Measurements from ENCODE around the gene WDR45B. TPM values are rescaled to one million over a fixed set of nuclear protein-coding genes. Genes with fewer than 3 reads are reported as not detected.

WDR45B gene
- polyA plus RNA-seq, 1 donor from 2014 or later, result 131 TPM

DNA sequence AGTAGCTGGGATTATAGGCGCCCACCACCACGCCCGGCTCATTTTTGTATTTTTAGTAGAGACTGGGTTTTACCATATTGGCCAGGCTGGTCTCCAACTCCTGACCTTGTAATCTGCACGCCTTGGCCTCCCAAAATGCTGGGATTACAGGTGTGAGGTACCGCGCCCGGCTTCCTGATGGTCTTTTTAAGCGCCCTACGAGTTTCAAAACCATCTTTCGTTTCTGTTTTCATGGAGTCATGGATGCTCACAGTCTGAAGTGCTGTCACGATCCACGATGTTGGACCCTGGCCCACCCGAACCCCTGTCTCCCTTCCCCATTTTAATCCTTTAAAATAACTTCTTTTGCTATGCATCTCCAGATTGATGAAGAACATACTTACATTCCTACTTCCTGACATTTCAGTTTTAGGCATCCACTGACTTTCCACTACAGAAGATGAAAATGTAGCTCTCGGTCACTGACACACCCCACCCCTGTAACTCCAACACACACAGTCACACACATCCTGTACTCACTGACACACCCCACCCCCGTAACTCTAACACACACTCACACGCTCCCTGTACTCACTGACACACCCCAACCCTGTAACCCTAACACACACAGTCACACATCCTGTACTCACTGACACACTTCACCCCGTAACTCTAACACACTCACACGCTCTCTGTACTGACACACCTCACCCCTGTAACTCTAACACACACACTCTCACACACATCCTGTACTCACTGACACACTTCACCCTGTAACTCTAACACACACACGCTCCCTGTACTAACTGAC is 22.6 kb upstream of the WDR45B start:
- TF ChIP-seq, protein P1, sequence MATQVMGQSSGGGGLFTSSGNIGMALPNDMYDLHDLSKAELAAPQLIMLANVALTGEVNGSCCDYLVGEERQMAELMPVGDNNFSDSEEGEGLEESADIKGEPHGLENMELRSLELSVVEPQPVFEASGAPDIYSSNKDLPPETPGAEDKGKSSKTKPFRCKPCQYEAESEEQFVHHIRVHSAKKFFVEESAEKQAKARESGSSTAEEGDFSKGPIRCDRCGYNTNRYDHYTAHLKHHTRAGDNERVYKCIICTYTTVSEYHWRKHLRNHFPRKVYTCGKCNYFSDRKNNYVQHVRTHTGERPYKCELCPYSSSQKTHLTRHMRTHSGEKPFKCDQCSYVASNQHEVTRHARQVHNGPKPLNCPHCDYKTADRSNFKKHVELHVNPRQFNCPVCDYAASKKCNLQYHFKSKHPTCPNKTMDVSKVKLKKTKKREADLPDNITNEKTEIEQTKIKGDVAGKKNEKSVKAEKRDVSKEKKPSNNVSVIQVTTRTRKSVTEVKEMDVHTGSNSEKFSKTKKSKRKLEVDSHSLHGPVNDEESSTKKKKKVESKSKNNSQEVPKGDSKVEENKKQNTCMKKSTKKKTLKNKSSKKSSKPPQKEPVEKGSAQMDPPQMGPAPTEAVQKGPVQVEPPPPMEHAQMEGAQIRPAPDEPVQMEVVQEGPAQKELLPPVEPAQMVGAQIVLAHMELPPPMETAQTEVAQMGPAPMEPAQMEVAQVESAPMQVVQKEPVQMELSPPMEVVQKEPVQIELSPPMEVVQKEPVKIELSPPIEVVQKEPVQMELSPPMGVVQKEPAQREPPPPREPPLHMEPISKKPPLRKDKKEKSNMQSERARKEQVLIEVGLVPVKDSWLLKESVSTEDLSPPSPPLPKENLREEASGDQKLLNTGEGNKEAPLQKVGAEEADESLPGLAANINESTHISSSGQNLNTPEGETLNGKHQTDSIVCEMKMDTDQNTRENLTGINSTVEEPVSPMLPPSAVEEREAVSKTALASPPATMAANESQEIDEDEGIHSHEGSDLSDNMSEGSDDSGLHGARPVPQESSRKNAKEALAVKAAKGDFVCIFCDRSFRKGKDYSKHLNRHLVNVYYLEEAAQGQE (IDR thresholded peaks at IDR 0.05; ENCODE audit: borderline replicate concordance), result no peak
- TF ChIP-seq MXI1 (conservative IDR thresholded peaks at IDR 0.05; ENCODE audit: poor library complexity, severe bottlenecking) (no peak), TAF1 (IDR thresholded peaks at IDR 0.05; ENCODE audit: low read depth) (no peak), EZH2 (IDR thresholded peaks at IDR 0.05; ENCODE audit: borderline replicate concordance, insufficient read depth, low read length, poor library complexity, severe bottlenecking) (no peak), EP300 (conservative IDR thresholded peaks at IDR 0.05; ENCODE audit: poor library complexity, severe bottlenecking) (no peak), POLR2AphosphoS5 (IDR thresholded peaks at IDR 0.05) (no peak), RAD21 (conservative IDR thresholded peaks at IDR 0.05) (no peak), CTCF (IDR thresholded peaks at IDR 0.05; ENCODE audit: poor library complexity, severe bottlenecking) (no peak), SMC3 (conservative IDR thresholded peaks at IDR 0.05; ENCODE audit: poor library complexity) (no peak)
- Histone ChIP-seq H3K27me3 (ENCODE audit: insufficient read depth, low read depth, low read length) (no peaks in the 10 kb centered on the region), H2AFZ (ENCODE audit: low read depth, low read length) (no peak overlapping the region), H3K4me2 (ENCODE audit: low read length) (no peak overlapping the region), H3K9ac (ENCODE audit: low read length) (no peak overlapping the region), H3K9me2 (ENCODE audit: insufficient read depth, low read length) (no peaks in the 10 kb centered on the region), H3K4me3 (ENCODE audit: low read length) (no peak overlapping the region), H3K79me2 (replicated peaks; ENCODE audit: insufficient read depth, low read length) (no peaks in the 10 kb centered on the region), H3K36me3 (ENCODE audit: insufficient read depth, low read length) (no peaks in the 10 kb centered on the region), H3K27ac (ENCODE audit: low read length) (no peak overlapping the region), H3F3A (ENCODE audit: insufficient read depth, low read length, poor library complexity, severe bottlenecking) (no peaks in the 10 kb centered on the region), H3K9me3 (ENCODE audit: low read length) (no peaks in the 10 kb centered on the region), H4K20me1 (ENCODE audit: insufficient read depth) (no peaks in the 10 kb centered on the region)

DNA sequence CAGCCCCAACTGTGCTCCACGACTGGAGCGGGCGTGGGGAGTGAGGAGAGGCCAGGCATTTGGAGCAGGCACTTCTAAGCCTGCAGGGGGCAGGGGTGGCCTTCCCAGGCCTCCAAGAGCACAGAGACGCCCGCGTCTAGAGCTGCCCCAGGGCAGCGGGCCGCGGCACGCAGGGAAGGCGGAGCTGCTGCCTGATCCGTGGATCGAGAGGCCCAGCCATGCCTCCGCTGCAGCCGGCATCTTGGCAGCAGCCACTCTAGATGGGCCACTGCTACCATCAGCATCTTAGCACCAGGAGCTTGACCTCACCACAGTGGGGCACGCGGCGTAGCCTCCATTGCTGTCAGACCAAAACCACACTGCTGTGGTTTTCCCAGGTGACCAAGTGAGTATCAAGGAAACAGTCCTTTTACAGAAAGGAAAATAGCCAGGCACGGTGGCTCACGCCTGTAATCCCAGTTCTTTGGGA is 20.4 kb upstream of the WDR45B start:
- H3K27ac ChIP-seq (ENCODE audit: low read length), result no peak overlapping the region
- H3K4me3 ChIP-seq (ENCODE audit: low read length), result no peak overlapping the region
- TF ChIP-seq EZH2 (IDR thresholded peaks at IDR 0.05; ENCODE audit: borderline replicate concordance, insufficient read depth, low read length, poor library complexity, severe bottlenecking), result no peak
- no peak for TF ChIP-seq EP300 (conservative IDR thresholded peaks at IDR 0.05; ENCODE audit: poor library complexity, severe bottlenecking)
- TF ChIP-seq SMC3 (conservative IDR thresholded peaks at IDR 0.05; ENCODE audit: poor library complexity), result no peak
- no peak for TF ChIP-seq RAD21 (conservative IDR thresholded peaks at IDR 0.05)
- TF ChIP-seq TAF1 (IDR thresholded peaks at IDR 0.05; ENCODE audit: low read depth), result no peak
- no peaks in the 10 kb centered on the region for H3K9me2 ChIP-seq (ENCODE audit: insufficient read depth, low read length)
- H3K79me2 ChIP-seq (replicated peaks; ENCODE audit: insufficient read depth, low read length), result no peaks in the 10 kb centered on the region
- H3F3A ChIP-seq (ENCODE audit: insufficient read depth, low read length, poor library complexity, severe bottlenecking), result no peaks in the 10 kb centered on the region
- H3K9me3 ChIP-seq (ENCODE audit: low read length), result no peaks in the 10 kb centered on the region
- H3K36me3 ChIP-seq (ENCODE audit: insufficient read depth, low read length), result no peaks in the 10 kb centered on the region
- H3K4me2 ChIP-seq (ENCODE audit: low read length), result no peak overlapping the region
- no peaks in the 10 kb centered on the region for H3K27me3 ChIP-seq (ENCODE audit: insufficient read depth, low read depth, low read length)
- no peaks in the 10 kb centered on the region for H4K20me1 ChIP-seq (ENCODE audit: insufficient read depth)
- H2AFZ ChIP-seq (ENCODE audit: low read depth, low read length), result no peak overlapping the region
- no peak overlapping the region for H3K9ac ChIP-seq (ENCODE audit: low read length)
